ENCODE data around the gene SPATA31A6.
"Not testable (repeated sequence)": the region's sequence is repeated elsewhere in the genome, so short reads cannot be mapped to it uniquely, and the experiment has no call there.

The SPATA31A6 gene

GRCh38 chr9:42183359-42183758 lies at the start of gene SPATA31A6:
SPATA31A6 (plus strand) TSS chr9:42183659; CDS start chr9:42183688, 29 bp downstream.
- not testable (repeated sequence) for H3K4me3 ChIP-seq (ENCODE audit: low read depth in 1 of 2, low read length in 2 of 2); H3K9ac ChIP-seq (ENCODE audit: low read depth in 1 of 2, low read length in 2 of 2); H3K27me3 ChIP-seq (ENCODE audit: control insufficient read depth in 1 of 2, insufficient read depth in 2 of 2, low read length in 2 of 2); H3K27ac ChIP-seq (ENCODE audit: low read depth, low read length); H3K9me3 ChIP-seq (ENCODE audit: control insufficient read depth in 1 of 2, low read length in 2 of 2); H3K4me1 ChIP-seq (ENCODE audit: control insufficient read depth in 1 of 2, insufficient read depth in 2 of 2, low read length in 2 of 2); H3K36me3 ChIP-seq (ENCODE audit: control insufficient read depth in 1 of 2, insufficient read depth in 2 of 2, low read length in 2 of 2)

GRCh38 chr9:42160299-42160698 lies 23.2 kb upstream of the SPATA31A6 start:
- H3K4me3 ChIP-seq (ENCODE audit: low read depth in 1 of 2, low read length in 2 of 2); H3K36me3 ChIP-seq (ENCODE audit: control insufficient read depth in 1 of 2, insufficient read depth in 2 of 2, low read length in 2 of 2); H3K9ac ChIP-seq (ENCODE audit: low read depth in 1 of 2, low read length in 2 of 2); H3K27me3 ChIP-seq (ENCODE audit: control insufficient read depth in 1 of 2, insufficient read depth in 2 of 2, low read length in 2 of 2); H3K27ac ChIP-seq (ENCODE audit: low read depth, low read length); H3K9me3 ChIP-seq (ENCODE audit: control insufficient read depth in 1 of 2, low read length in 2 of 2); H3K4me1 ChIP-seq (ENCODE audit: control insufficient read depth in 1 of 2, insufficient read depth in 2 of 2, low read length in 2 of 2): not testable (repeated sequence)

DNA sequence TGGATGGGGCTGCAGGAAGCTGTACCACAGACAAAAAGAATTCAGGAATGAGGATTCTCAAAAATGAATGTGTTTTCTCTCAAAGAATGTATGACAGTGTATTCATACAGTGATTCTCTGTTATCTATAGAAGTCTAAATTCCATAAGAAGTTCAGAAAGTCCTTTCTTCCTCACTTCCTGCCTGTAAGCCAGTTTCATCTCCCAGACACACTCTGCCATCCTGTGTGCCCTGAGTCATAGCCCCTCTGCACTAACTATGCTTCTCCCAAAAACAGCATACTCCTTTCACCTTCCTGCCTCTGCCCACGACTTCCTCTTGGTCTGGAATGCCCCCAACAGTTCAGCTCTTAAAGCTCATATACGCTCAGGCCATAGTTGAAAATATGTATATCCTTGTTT lies 36.4 kb downstream of the SPATA31A6 start:
- H3K4me3 ChIP-seq (ENCODE audit: low read depth in 1 of 2, low read length in 2 of 2); H3K36me3 ChIP-seq (ENCODE audit: control insufficient read depth in 1 of 2, insufficient read depth in 2 of 2, low read length in 2 of 2); H3K9me3 ChIP-seq (ENCODE audit: control insufficient read depth in 1 of 2, low read length in 2 of 2); H3K27ac ChIP-seq (ENCODE audit: low read depth, low read length); H3K9ac ChIP-seq (ENCODE audit: low read depth in 1 of 2, low read length in 2 of 2); H3K4me1 ChIP-seq (ENCODE audit: control insufficient read depth in 1 of 2, insufficient read depth in 2 of 2, low read length in 2 of 2); H3K27me3 ChIP-seq (ENCODE audit: control insufficient read depth in 1 of 2, insufficient read depth in 2 of 2, low read length in 2 of 2): not testable (repeated sequence)

DNA sequence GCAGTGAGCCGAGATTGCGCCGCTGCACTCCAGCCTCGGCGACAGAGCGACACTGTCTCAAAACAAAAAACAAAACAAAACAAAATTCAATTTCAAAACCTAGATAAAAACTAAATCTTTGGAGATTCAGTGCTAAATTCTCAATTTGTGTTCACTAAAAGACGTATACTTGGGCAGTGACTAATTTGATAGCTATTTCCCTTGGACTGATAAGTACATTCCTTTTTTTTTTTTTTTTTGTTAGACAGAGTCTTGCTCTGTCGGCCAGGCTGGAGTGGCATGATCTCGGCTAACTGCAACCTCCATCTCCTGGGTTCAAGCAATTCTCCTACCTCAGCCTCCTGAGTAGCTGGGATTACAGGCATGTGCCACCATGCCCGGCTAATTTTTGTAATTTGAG lies 39.8 kb downstream of the SPATA31A6 start:
- not testable (repeated sequence) for H3K9ac ChIP-seq (ENCODE audit: low read depth in 1 of 2, low read length in 2 of 2); H3K9me3 ChIP-seq (ENCODE audit: control insufficient read depth in 1 of 2, low read length in 2 of 2); H3K36me3 ChIP-seq (ENCODE audit: control insufficient read depth in 1 of 2, insufficient read depth in 2 of 2, low read length in 2 of 2); H3K27me3 ChIP-seq (ENCODE audit: control insufficient read depth in 1 of 2, insufficient read depth in 2 of 2, low read length in 2 of 2); H3K4me1 ChIP-seq (ENCODE audit: control insufficient read depth in 1 of 2, insufficient read depth in 2 of 2, low read length in 2 of 2); H3K27ac ChIP-seq (ENCODE audit: low read depth, low read length); H3K4me3 ChIP-seq (ENCODE audit: low read depth in 1 of 2, low read length in 2 of 2)

GRCh38 chr9:42233031-42233430 lies 49.6 kb downstream of the SPATA31A6 start:
- H3K4me3 ChIP-seq (ENCODE audit: low read depth in 1 of 2, low read length in 2 of 2); H3K9ac ChIP-seq (ENCODE audit: low read depth in 1 of 2, low read length in 2 of 2); H3K9me3 ChIP-seq (ENCODE audit: control insufficient read depth in 1 of 2, low read length in 2 of 2); H3K27ac ChIP-seq (ENCODE audit: low read depth, low read length); H3K36me3 ChIP-seq (ENCODE audit: control insufficient read depth in 1 of 2, insufficient read depth in 2 of 2, low read length in 2 of 2); H3K27me3 ChIP-seq (ENCODE audit: control insufficient read depth in 1 of 2, insufficient read depth in 2 of 2, low read length in 2 of 2); H3K4me1 ChIP-seq (ENCODE audit: control insufficient read depth in 1 of 2, insufficient read depth in 2 of 2, low read length in 2 of 2): not testable (repeated sequence)

DNA sequence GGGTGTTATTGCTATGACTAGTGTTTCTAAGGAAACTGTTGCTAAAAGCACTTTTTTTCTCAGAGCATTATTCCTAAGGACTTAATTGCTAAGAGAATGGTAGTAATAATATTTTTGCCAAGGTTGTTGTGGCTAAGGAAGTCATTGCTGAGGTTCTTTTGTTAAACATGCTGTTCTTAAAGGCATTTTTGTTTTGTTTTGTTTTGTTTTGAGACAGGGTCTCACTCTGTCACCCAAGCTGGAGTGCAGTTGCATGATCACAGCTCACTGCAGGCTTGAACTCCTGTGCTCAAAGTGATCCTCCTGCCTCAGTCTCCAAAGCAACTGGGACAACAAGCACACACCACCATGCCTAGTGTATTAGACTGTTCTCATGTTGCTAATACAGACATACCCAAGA lies 51.2 kb downstream of the SPATA31A6 start:
- not testable (repeated sequence) for H3K4me1 ChIP-seq (ENCODE audit: control insufficient read depth in 1 of 2, insufficient read depth in 2 of 2, low read length in 2 of 2); H3K27ac ChIP-seq (ENCODE audit: low read depth, low read length); H3K36me3 ChIP-seq (ENCODE audit: control insufficient read depth in 1 of 2, insufficient read depth in 2 of 2, low read length in 2 of 2); H3K9ac ChIP-seq (ENCODE audit: low read depth in 1 of 2, low read length in 2 of 2); H3K9me3 ChIP-seq (ENCODE audit: control insufficient read depth in 1 of 2, low read length in 2 of 2); H3K4me3 ChIP-seq (ENCODE audit: low read depth in 1 of 2, low read length in 2 of 2); H3K27me3 ChIP-seq (ENCODE audit: control insufficient read depth in 1 of 2, insufficient read depth in 2 of 2, low read length in 2 of 2)

- H3K4me3 ChIP-seq (ENCODE audit: low read depth in 1 of 2, low read length in 2 of 2); H3K9me3 ChIP-seq (ENCODE audit: control insufficient read depth in 1 of 2, low read length in 2 of 2); H3K27me3 ChIP-seq (ENCODE audit: control insufficient read depth in 1 of 2, insufficient read depth in 2 of 2, low read length in 2 of 2); H3K27ac ChIP-seq (ENCODE audit: low read depth, low read length); H3K4me1 ChIP-seq (ENCODE audit: control insufficient read depth in 1 of 2, insufficient read depth in 2 of 2, low read length in 2 of 2); H3K9ac ChIP-seq (ENCODE audit: low read depth in 1 of 2, low read length in 2 of 2); H3K36me3 ChIP-seq (ENCODE audit: control insufficient read depth in 1 of 2, insufficient read depth in 2 of 2, low read length in 2 of 2): not testable (repeated sequence)
Measured at GRCh38 chr9:42235352-42235991, 52.0 kb downstream of the SPATA31A6 start.

GRCh38 chr9:42236097-42236496 lies 52.6 kb downstream of the SPATA31A6 start:
- not testable (repeated sequence) for H3K9me3 ChIP-seq (ENCODE audit: control insufficient read depth in 1 of 2, low read length in 2 of 2); H3K4me1 ChIP-seq (ENCODE audit: control insufficient read depth in 1 of 2, insufficient read depth in 2 of 2, low read length in 2 of 2); H3K36me3 ChIP-seq (ENCODE audit: control insufficient read depth in 1 of 2, insufficient read depth in 2 of 2, low read length in 2 of 2); H3K9ac ChIP-seq (ENCODE audit: low read depth in 1 of 2, low read length in 2 of 2); H3K4me3 ChIP-seq (ENCODE audit: low read depth in 1 of 2, low read length in 2 of 2); H3K27me3 ChIP-seq (ENCODE audit: control insufficient read depth in 1 of 2, insufficient read depth in 2 of 2, low read length in 2 of 2); H3K27ac ChIP-seq (ENCODE audit: low read depth, low read length)

GRCh38 chr9:42237381-42237780 lies 53.9 kb downstream of the SPATA31A6 start:
- H3K27ac ChIP-seq (ENCODE audit: low read depth, low read length); H3K27me3 ChIP-seq (ENCODE audit: control insufficient read depth in 1 of 2, insufficient read depth in 2 of 2, low read length in 2 of 2); H3K36me3 ChIP-seq (ENCODE audit: control insufficient read depth in 1 of 2, insufficient read depth in 2 of 2, low read length in 2 of 2); H3K4me1 ChIP-seq (ENCODE audit: control insufficient read depth in 1 of 2, insufficient read depth in 2 of 2, low read length in 2 of 2); H3K9me3 ChIP-seq (ENCODE audit: control insufficient read depth in 1 of 2, low read length in 2 of 2); H3K9ac ChIP-seq (ENCODE audit: low read depth in 1 of 2, low read length in 2 of 2); H3K4me3 ChIP-seq (ENCODE audit: low read depth in 1 of 2, low read length in 2 of 2): not testable (repeated sequence)

- not testable (repeated sequence) for H3K9me3 ChIP-seq (ENCODE audit: control insufficient read depth in 1 of 2, low read length in 2 of 2); H3K27me3 ChIP-seq (ENCODE audit: control insufficient read depth in 1 of 2, insufficient read depth in 2 of 2, low read length in 2 of 2); H3K27ac ChIP-seq (ENCODE audit: low read depth, low read length); H3K36me3 ChIP-seq (ENCODE audit: control insufficient read depth in 1 of 2, insufficient read depth in 2 of 2, low read length in 2 of 2); H3K4me1 ChIP-seq (ENCODE audit: control insufficient read depth in 1 of 2, insufficient read depth in 2 of 2, low read length in 2 of 2); H3K4me3 ChIP-seq (ENCODE audit: low read depth in 1 of 2, low read length in 2 of 2); H3K9ac ChIP-seq (ENCODE audit: low read depth in 1 of 2, low read length in 2 of 2)
Measured at GRCh38 chr9:42238862-42239261, 55.4 kb downstream of the SPATA31A6 start.
